GM19372 (cell line): Measurements from ENCODE around the gene WDR88.

Experiments
- ATAC-seq: cut with Tn5 transposase; IDR thresholded peaks from one replicate; pipeline ENCODE4 v1.9.1; 2021; ENCODE audit warnings: mild to moderate bottlenecking, low read depth, moderate library complexity; ENCODE audit not compliant: unreplicated experiment

Gene WDR88, protein sequence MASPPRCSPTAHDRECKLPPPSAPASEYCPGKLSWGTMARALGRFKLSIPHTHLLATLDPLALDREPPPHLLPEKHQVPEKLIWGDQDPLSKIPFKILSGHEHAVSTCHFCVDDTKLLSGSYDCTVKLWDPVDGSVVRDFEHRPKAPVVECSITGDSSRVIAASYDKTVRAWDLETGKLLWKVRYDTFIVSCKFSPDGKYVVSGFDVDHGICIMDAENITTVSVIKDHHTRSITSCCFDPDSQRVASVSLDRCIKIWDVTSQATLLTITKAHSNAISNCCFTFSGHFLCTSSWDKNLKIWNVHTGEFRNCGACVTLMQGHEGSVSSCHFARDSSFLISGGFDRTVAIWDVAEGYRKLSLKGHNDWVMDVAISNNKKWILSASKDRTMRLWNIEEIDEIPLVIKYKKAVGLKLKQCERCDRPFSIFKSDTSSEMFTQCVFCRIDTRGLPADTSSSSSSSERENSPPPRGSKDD

DNA sequence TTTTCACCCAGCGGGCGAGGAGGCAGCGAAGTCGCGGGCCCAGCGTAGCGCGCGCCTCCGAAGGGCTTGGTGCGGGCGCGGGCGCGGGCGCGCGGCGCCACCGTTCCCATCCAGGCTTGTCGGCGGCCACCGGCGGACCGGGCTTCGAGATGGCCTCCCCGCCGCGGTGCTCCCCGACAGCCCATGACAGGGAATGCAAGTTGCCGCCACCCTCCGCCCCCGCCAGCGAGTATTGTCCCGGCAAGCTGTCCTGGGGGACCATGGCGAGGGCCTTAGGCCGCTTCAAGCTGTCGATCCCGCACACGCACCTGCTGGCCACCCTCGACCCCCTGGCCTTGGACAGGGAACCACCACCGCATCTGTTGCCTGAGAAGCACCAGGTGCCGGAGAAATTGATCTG lies at the start of gene WDR88:
WDR88 (plus strand) TSS at position 94 of the 400 bp plus-strand sequence; CDS start at position 150, 56 bp downstream.
- no peak for ATAC-seq

DNA sequence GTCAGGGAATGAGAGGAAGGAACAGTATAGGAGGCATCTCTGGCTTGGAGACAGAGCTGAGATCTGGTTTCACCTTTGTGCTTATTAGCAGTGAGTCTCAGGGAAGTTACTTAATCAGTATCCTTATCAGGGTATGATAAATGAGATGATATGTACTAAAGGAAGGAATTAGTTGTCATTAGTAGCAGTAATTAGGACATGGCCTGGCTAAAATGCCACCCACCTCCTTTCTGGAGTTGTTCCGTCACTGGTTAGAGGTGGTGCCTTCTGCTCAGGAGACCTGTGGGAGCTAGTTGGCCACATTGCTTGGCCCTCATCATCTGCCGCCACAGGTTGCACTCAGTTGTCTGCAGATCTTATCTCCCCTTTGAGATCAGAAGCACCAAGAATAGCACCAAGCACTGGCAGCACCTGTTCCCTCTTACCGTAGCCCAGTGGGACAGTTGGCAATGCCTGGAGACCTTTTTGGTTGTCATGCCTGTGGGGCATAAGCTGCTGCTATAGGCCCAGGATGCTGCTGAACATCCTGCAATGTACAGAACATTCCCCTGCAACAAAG lies 46.3 kb upstream of the WDR88 start:
- no peak for ATAC-seq

DNA sequence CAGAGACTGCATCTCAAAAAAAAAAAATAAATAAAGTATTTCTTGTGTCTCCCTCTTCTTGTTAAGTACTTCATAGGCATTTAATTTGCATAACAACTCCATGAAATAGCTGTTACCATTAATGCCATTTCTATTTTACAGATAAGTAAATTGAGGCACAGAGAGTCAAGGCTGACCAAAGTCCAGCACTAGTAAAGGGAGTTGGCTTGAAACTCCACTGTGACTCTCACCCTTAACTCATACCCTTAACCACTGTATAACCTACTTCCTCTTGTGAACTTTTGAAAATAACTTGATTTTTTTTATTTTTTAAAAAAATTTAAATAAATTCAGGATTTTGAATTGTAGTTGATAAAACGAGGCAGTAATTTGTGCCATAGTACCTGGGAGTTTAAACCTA lies 45.0 kb upstream of the WDR88 start:
- no peak for ATAC-seq

DNA sequence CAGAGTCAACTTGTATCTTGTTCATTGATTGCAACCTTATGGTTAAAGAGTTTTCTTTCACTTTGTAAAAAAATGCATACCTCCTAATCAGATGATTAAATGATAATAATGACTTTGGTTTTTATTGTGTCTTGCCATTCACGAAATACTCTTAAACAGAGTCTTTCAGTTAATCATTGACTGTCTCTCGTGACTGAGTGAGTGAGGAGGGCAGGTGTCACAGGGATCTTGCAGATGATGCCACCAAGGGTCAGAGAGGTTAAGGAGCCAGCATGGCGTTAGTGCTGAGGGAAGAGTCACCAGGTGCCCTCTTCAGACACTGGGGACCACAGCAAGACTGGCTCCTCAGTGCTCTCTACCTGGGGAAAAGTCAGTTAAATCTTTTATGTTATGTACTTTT lies 42.9 kb upstream of the WDR88 start:
- no peak for ATAC-seq

- ATAC-seq, result no peak
Measured at GRCh38 chr19:33090179-33090578, 41.7 kb upstream of the WDR88 start.

- ATAC-seq, result no peak
Measured at GRCh38 chr19:33093420-33094210, 38.3 kb upstream of the WDR88 start.

DNA sequence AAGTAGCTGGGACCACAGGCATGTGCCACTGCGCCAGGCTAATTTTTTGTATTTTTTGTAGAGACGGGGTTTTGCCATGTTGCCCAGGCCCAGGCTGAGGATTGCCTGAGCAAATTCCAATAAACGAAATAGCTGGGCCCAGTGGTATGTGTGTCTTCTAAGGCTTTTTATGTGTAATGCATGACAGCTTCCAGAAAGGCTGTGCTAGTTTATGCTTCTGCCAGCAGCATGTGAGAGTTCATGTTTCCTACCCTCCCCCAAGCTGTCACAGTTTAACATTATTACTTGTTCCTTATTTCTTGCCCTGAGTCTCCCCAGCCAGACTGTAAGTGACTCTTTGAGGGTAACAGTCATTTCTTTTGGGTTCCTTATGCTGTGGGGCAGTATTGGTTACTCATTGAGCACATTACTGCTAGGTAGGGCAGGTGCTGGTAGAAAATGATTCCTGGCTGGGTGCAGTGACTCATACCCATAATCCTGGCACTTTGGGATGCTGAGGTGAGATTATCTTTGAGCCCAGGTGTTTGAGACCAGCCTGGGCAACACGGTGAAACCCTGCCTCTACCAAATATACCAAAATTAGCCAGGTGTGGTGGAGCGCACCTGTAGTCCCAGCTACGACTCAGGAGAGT lies 37.4 kb upstream of the WDR88 start:
- ATAC-seq, result no peak

DNA sequence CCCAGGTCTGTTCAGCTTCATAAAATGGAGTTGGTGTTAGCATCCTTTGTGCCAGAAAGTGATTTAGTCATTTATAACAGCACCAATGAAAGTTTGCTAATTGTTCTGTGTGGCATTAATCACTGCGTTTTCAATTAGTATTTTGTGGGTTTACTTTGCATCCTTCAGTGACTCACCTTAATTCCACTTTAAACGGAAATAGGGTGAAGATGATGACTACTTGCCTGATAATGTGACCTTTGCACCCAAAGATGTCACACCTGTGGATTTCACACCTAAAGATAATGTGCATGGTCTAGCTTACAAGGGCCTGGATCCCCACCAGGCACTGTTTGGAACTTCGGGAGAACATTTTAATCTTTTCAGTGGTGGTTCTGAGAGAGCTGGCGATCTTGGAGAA lies 35.9 kb upstream of the WDR88 start:
- ATAC-seq, result no peak

DNA sequence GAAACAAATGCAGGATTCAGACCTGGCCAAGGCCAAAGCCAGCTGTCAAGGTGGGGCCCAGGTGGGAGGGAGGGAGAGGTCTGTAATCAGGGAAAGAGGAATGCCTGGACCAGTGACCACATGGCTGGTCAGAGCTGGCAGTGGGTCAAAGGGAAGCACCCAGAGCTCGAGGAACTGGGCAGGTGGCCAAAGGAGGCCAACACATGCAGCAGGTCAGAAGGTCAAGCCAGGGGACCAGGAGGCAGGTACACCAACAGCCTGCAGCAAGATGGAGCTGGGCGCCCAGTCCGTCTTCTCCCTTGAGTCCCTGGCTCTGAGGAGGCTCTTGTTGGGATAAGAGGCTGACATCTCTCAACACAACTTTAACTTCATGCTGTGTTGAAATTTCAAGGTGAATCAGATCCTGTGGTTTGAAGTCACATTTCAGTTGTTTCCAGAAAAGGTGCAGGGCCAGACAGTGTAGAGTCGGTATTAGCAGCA lies 33.8 kb upstream of the WDR88 start:
- no peak for ATAC-seq

- no peak for ATAC-seq
Measured at GRCh38 chr19:33100894-33101644, 30.8 kb upstream of the WDR88 start.

DNA sequence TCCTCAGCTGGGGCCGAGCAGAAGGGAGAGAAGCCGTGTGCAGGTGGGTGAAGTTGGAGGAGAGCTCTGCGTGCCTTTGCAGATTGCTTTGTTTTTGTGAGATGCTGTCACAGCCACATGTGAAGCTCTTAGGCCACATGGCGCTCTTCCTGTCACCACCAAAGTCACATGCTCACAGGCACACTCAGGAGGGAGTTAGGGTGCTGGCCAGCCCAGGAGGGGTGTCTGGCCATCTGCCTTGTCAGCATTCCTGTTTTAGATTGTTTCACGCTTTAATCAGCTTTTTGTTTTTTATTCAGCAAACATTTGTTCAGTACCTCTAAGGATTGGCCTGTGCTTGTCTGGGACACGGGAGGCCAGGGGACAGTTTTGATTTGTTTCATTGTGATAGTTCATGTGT lies 29.0 kb upstream of the WDR88 start:
- no peak for ATAC-seq

DNA sequence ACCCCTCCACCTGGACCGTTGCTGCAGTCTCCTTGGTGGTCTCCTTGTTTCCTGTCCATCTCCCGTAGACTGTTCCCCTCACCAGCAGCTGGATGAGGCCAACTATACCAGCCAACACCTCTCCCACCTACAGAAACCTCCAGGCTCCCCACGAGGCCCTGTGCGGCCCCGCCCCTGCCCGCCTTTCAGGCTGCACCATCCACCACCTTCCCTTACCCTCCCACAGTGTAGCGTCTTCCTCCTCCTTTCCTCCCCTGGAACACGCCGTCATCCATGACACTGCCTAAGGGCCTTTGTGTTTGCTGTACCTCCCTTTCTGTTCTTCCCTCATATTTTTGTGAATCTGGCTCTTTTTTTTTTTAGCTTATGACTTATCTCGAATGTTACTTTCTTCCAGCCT lies 23.8 kb upstream of the WDR88 start:
- no peak for ATAC-seq

GRCh38 chr19:33110137-33110910 lies 21.6 kb upstream of the WDR88 start:
- ATAC-seq, result no peak

DNA sequence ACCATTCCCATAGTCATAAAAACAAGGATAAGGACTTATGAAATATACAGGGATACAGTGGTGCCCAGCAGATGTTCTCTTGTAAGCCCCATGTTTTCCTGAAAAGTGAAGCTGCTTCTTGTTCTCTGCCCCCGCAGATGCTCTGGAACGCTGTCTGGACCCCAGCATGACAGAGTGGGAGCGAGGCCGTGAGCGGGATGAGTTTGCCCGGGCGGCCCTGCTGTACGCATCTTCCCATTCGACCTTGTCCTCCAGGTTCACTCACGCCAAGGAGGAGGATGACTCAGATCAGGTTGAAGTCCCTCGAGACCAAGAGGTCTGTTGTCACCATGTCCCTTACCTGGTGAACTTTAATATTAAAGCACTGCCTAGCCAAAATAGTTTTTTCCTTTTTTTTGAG lies 20.3 kb upstream of the WDR88 start:
- ATAC-seq, result no peak

DNA sequence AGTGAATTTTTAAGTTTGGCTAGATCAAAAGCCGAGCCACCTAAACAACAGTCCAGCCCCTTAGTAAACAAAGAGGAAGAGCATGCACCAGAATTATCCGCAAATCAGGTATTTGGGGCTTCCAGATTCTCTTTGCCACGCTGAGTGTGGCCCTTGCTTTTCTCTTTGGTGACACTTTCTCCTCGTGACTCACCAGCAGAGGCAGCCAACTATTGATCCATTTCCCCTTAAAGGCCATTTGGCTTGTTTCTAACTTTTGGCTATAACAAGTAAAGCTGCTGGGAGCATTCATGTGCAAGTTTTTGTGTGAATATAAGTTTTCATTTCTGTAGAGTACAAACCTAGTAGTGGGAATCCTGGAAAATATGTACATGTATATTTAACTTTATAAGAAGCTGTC lies 17.6 kb upstream of the WDR88 start:
- ATAC-seq, result no peak

DNA sequence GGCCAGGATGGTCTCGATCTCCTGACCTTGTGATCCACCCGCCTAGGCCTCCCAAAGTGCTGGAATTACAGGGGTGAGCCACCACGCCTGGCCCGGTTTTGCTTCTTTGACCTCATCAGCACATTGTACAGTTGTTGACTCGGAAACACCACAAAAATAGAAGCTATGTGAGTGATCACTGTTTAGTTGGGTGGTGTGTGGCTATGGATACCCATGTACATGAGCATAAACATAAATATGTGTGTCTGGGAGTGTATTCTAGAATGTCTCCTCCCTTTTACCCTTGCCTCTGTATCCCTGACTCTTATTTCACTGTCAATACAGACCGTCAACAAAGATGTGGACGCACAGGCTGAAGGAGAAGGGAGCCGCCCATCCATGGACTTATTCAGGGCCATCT lies 14.4 kb upstream of the WDR88 start:
- ATAC-seq, result no peak

DNA sequence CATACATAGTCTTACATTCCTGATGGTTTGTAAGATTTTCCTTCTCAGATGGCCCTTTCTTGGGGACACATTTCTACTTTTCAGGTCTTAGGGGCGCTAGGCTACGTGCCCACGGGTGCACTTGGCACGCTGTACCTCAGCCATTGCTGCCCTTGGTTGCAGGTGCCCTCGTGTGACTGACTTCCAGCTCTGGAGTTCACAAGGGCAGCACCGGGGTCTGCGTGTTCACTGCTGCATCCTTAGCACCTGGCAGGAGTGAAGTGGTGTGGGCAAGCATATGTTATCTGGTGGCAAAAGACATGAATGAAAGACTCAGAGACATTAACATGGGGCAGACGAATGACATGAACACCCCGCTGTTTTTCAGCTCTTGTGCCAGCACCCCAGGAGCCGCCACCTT lies 13.3 kb upstream of the WDR88 start:
- ATAC-seq, result no peak

- no peak for ATAC-seq
Measured at GRCh38 chr19:33124207-33125098, 7.5 kb upstream of the WDR88 start.
